Esophagus muscularis mucosa (tissue), 4 donors: ENCODE measurements around the gene CNPPD1.

Experiments
- EP300 ChIP-seq: sonication (generic); formaldehyde crosslinking; IDR thresholded peaks from one replicate; pipeline ENCODE4 v1.6.1; 2017; ENCODE audit warnings: antibody characterized with exemption
- POLR2A ChIP-seq: fragments of 450-650 bp; IDR thresholded peaks from one replicate; pipeline ENCODE4 v1.6.1; 2017; ENCODE audit warnings: antibody characterized with exemption, moderate library complexity, mild to moderate bottlenecking, low read depth
- POLR2AphosphoS5 ChIP-seq, 2 donors: sonication (generic); formaldehyde crosslinking; IDR thresholded peaks; one replicate each; pipeline ENCODE4 v1.6.1; 2017; ENCODE audit warnings: antibody characterized with exemption in 2 of 2
- TF ChIP-seq, protein P1 (sequence below), 3 experiments: fragments of 200-600 bp in 2 of 3; fragments of 450-650 bp in 1 of 3; sonication (generic) in 2 of 3; IDR thresholded peaks; one replicate each; pipeline ENCODE4 v1.5.1; 2017 to 2019; ENCODE audit warnings: antibody characterized with exemption in 3 of 3, mild to moderate bottlenecking in 2 of 3, moderate library complexity in 1 of 3

- TF ChIP-seq, protein P1, sequence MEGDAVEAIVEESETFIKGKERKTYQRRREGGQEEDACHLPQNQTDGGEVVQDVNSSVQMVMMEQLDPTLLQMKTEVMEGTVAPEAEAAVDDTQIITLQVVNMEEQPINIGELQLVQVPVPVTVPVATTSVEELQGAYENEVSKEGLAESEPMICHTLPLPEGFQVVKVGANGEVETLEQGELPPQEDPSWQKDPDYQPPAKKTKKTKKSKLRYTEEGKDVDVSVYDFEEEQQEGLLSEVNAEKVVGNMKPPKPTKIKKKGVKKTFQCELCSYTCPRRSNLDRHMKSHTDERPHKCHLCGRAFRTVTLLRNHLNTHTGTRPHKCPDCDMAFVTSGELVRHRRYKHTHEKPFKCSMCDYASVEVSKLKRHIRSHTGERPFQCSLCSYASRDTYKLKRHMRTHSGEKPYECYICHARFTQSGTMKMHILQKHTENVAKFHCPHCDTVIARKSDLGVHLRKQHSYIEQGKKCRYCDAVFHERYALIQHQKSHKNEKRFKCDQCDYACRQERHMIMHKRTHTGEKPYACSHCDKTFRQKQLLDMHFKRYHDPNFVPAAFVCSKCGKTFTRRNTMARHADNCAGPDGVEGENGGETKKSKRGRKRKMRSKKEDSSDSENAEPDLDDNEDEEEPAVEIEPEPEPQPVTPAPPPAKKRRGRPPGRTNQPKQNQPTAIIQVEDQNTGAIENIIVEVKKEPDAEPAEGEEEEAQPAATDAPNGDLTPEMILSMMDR (IDR thresholded peaks at IDR 0.05): no peak
- TF ChIP-seq POLR2A (no peak), EP300 (no peak), POLR2AphosphoS5 (IDR thresholded peaks at IDR 0.05) (no peak)
These were observed 27.9 kb upstream of the CNPPD1 start for GRCh38 chr2:219204425-219205164.
